GM23248 (cell line): ENCODE measurements around the gene MRTFB.

Source experiments
- EZH2 ChIP-seq: fragments of 200-600 bp; sonication (generic); IDR thresholded peaks from 2 replicates; pipeline ENCODE4 v1.6.1; 2018; ENCODE audit warnings: antibody characterized with exemption, mild to moderate bottlenecking; ENCODE audit not compliant: insufficient read depth, poor library complexity, severe bottlenecking
- EZH2phosphoT487 ChIP-seq: fragments of 200-600 bp; sonication (generic); IDR thresholded peaks from 2 replicates; pipeline ENCODE4 v1.6.1; 2018; ENCODE audit warnings: antibody characterized with exemption, moderate library complexity, mild to moderate bottlenecking, low read depth; ENCODE audit not compliant: insufficient read depth

GRCh38 chr16:14148569-14148968 is 77.5 kb downstream of the MRTFB start:
- TF ChIP-seq EZH2: no peak
- TF ChIP-seq EZH2phosphoT487: no peak
